A172 (cell line): ENCODE data around the gene UBE4B. TPM values are rescaled to one million over a fixed set of nuclear protein-coding genes. Genes with fewer than 3 reads are reported as not detected.
A peak's percentile ranks its signal among the peaks of the same experiment; 100 is the strongest.
"Not testable (repeated sequence)": the region's sequence is repeated elsewhere in the genome, so short reads cannot be mapped to it uniquely, and the experiment has no call there.

Experiments
- DNase-seq: peaks from one replicate; pipeline ENCODE4 v3.0.0-alpha.2; 2015; ENCODE audit warnings: low spot score
- total RNA-seq: library from RNA; depleted of rRNA; stranded (reverse); fragments of >200 nt; shearing (Covaris generic); gene quantifications from 2 replicates; pipeline ENCODE4 v1.2.3, GENCODE V29; 2014

Gene UBE4B
- total RNA-seq, 1 experiment from 2014 or later, result 23.5 TPM

DNA sequence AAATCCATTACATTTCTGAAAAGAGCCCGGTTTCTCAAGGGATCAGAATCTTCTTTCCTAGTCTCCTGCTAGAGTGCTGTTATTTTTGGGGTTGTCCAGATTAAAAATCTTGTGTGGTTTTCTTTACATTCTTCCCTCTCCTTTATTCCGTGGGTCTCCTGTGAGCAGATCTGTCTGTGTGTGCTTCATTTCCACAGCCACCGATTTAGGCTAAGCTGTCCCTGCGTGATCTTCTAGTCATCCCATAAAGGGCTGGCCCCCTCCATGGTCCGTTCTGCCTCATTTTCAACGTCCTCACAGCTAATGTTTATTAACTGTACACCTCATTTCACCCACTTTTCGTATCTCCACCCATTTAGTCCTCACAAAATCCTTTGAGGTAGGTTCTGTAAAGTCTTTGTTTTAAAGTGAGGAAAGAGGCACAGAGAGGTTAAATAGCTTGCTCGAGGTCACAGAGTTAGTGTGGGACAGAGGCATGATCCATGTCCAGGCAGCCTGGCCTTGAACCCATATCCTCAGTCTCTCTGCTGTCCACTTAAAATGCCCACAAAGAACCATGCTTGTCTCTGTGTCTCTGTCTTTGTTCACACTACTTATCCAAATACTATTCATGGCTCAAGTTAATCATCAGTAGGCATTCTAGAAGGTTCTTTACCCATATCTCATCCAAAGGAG lies 139.4 kb downstream of the UBE4B start:
- DNase-seq, result no peak

DNA sequence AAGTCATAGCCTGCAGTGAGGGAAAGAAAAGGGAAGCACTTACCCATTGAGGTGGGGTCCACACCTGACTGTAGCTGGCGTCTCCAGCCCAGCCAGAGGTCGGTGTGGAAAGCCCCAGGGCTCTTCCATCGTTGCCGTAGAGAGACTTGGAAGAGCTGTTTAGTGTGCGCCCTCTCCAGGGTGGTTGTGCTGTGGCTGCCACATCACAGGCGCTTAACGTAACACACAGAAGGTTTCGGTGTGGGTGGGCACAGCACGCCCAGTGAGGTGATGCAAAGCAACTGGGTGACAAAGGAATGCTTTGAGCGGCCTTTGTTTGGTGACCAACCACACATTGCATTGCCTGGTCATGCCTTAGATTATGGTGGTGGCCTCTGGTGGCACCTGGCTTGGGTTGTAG lies 140.8 kb downstream of the UBE4B start:
- no peak for DNase-seq

DNA sequence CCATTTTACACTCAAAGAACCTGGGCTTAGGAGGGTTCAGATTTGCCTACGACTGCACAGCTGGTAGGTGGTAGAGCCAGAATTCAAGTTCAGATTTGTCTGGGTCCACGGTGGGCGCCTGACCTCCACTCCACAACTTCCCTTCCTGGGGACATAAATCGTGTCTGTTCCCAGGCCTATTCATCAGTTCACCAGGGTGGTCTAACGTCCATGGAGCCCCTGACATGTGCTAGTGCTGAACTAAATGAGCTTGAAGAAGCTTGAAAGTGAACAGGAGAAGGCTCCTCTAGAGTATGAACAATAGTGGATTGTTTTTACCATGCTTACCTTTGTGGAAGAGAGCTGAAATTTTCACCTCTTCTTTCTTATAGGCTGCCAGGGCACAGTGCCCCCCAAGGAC lies 145.1 kb downstream of the UBE4B start:
- DNase-seq, result no peak

DNA sequence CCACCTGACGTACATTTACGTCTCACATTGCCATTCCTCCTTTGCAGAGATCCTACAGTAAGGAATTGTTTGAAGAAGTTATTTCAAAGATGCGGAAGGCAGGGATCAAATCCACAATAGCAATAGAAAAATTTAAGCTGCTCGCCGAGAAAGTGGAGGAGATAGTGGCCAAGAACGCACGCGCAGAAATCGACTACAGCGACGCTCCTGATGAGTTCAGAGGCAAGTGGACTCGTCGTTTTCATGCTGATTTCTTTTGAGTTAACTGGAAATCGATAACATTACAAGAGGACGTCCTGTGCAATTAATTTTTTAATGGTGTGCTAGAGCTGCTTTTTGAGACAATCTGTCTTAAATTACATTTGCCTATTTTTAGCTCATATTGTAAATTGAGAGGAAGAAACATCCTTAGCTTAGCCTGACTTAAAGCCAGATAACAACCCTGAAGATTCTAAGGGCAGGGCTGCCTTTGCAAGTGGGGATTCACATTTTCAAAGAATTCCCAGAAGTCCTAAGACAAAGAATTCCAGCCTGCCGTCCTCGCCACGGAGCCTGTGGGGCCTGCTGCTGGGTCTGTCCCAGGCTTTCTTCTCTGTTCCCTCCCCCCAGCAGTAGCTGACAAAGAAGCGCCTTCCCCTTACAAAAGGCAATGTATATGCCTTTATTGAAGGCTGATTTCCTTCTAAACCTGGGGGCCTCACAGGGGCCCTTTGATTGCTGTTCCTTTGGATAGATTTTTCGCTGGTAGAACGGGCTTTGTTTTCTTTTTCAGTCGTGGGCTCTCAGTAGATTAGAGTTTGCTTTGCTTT lies 146.0 kb downstream of the UBE4B start:
- no peak for DNase-seq

DNA sequence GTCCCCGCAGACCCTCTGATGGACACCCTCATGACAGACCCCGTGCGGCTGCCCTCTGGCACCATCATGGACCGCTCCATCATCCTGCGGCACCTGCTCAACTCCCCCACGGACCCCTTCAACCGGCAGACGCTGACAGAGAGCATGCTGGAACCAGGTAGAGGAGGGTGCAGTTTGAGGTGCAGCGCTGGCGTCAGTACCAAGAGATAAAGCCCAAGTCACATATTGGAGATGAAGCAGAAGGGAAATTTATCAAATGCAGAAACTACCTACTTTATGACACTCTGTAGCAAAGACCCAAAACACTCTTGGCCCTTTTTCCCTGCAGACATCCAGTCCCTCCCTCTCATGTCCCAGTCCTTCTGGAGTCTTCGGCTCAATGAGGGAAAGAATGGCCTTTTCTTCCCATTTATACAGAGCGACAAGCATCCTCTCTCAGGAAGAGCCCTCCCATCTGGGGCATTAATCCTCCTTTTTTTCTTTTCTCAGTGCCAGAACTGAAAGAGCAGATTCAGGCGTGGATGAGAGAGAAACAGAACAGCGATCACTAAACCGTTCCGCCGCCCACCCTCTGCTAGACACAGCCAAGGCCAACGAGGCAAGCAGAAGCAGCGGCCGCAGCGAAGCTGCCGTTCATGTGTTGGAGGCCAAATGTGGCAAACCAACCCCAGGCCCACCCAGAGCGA lies 146.8 kb downstream of the UBE4B start:
- no peak for DNase-seq

DNA sequence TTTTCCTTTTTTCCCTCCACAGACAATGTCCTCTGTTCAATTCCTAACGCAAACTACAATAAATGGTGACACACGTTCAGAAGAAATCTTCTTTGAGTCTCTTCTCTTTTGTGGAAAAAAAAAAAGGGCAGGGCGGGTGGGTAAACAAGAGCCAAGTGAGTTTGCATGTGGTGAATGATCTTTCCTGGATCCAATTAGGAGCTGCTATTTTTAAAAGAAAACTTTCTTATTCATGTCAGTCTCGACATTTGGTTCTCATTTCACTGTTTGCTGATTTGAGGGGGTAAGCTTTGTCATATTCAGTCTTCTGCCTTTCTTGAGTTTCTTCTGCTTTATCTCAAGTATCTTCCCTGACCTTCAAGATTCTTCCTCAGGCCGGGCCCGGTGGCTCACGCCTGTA lies 148.4 kb downstream of the UBE4B start:
- DNase-seq, result no peak

DNA sequence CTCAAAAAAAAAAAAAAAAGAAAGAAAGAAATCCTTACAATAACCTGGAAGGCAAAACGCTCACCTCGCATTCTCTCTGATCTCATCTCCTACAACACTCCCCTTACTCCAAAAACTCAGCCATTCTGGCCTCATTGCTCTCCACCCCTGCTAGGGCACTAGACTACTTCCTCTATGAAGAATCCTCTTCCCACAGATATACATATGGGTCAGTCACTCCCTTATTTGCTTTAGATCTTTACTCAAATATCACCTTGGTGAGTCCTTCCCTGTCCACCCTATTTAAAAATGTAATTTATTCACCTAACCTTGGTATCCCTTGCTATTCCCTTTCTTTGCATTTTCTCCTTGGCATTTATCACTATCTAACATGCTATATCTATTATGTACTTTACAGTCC lies 153.0 kb downstream of the UBE4B start:
- DNase-seq, result no peak

DNA sequence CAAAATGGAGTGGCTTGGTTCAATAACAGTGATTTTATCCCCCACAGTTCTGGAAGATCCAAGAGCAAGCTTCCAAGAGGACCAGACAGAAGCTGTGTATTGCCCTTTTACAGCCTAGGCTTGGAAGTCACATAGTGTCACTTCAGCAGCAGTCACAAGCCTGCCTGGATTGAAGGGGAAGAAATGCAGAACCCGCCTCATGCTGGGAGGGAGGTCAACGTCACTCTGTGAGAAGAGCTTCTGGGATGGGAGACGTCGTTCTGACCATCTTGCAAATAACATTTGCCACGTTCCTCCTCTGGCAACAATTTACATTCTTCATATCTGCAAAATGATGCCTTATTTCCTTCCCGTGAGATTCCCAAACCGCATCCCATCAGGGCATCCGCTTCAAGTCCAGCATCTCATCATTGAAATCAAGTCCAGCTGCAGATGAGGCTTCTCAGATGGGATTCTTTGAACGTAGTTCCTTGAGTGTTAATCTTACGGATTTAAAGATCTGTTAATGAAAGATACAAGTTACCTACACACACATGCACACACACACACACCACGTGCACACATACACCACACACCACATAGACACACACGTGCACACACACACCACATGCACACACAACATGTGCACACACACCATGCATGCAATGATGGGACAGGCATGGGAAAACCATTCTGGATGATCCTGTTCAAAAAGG lies 153.7 kb downstream of the UBE4B start:
- DNase-seq, result no peak

DNA sequence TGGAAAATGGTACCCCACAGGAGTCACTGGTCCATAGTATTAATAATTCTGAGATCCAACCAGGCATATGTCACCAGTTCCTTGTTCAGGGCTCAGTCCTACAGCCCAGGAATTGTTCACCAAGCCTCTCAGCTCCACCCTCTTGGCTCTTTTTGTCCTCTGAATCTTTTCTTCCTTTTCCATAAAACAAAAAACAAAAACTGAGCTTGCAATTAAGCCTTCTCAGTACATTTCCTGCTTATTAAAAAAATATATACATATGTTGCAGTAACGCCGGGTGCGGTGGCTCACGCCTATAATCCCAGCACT lies 154.2 kb downstream of the UBE4B start:
- DNase-seq, result no peak

DNA sequence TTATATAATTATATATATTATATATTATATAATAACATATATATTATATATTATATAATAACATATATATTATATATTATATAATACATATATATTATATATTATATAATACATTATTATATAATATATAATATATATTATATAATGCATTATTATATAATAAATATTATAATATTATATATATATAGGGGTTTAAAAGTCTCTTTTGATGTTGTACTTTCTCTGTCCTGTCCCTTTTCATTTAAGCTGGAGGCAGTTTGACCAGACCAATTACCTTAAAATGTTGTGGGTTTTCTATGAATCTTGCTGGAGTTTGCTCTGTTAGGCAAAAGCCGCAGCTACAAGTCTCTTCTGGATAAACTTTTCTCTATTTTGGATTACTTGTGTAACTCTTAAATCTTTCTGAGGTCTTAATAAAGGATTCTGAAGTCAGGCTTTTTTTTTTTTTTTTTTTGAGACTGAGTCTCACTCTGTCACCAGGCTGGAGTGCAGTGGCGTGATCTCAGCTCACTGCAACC lies 155.4 kb downstream of the UBE4B start:
- DNase-seq, result no peak

DNA sequence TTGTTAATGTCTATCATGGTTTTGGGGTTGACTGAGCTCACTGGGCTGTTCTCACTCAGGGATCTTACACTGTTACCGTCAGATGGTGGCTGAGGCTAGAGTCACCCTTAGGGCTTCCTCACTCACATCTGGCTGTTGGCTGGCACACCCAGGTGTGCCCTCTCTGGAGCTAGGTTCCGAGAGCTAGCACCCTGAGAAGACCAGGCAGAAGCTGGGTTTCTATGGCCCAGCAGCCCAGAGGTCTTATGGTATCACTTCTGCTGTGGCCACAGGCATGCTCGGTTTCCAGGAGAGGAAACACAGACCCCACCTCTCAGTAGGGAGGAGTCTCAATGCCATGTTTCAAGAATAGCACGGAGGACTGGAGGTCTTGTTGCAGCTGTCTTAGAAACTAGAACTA lies 156.9 kb downstream of the UBE4B start:
- DNase-seq, result no peak

DNA sequence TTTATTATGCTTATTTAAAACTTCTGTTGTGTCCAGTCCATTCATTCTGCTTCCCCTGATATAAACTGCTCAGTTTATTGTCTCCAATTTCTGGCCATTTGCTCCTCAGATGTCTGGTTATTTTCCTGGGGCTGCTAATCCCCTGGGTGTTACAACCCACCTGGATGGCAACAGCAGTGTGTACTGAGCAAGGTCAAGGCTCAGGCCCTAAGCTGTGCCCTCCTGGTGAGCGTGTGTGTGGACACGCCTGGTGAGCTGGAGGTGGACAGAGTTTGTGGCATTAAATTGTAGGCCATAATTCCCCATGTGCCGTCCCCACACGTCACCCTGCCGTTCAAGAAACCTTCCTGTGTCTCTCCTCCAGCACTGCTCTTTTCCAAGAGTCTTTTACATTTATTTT lies 159.5 kb downstream of the UBE4B start:
- DNase-seq, result no peak

DNA sequence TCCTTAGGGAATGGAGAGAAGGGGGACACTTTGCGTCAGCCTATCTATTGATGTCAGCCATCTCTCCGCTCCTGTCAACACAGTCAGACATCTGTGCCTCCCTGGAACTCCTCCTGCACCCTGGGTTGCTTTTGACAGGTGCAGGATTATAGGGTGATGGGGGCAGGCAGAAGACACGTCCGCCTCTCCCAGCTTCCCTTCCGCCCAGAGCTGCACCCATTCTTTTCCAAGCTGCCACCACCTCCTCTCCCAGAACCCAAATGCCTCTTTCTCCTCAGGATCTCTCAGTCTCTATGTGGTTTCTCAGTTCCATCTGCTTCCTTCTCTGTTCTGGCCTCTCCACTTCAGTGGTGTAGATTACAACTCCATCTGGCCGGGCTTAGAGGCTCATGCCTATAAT lies 160.5 kb downstream of the UBE4B start:
- no peak for DNase-seq

DNA sequence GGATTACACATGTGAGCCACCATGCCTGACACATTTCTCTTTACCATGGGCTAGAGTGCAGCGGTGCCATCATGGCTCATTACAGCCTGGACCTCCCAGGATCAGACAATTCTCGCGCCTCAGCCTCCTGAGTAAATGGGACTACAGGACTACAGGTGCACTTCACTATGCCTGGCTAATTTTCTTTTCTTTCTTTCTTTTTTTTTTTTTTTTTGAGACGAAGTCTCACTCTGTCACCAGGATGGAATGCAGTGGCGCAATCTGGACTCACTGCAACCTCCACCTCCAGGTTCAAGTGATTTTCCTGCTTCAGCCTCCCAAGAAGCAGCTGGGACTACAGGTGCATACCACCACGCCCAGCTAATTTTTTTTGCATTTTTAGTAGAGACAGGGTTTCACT lies 162.8 kb downstream of the UBE4B start:
- DNase-seq, result peak; percentile 18

DNA sequence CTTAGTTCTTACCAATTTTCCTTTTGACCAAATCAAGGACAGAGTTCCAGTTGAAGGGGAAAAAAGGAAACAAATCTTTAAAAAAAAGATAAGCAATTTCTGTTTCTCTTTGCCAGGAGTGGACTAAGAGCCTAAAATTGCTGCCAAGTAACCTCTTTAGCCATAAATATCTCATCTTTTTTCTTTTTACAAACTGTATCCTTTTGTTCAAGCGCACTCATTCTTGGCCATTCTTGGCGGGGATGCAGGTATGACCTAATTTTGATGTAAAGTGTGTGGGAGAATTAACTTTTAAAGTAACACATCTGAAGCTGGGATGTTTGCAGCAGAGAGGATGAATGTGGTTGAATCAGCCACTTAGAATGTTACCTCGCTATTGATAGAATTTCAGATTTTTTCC lies 164.2 kb downstream of the UBE4B start:
- peak; percentile 19 for DNase-seq

DNA sequence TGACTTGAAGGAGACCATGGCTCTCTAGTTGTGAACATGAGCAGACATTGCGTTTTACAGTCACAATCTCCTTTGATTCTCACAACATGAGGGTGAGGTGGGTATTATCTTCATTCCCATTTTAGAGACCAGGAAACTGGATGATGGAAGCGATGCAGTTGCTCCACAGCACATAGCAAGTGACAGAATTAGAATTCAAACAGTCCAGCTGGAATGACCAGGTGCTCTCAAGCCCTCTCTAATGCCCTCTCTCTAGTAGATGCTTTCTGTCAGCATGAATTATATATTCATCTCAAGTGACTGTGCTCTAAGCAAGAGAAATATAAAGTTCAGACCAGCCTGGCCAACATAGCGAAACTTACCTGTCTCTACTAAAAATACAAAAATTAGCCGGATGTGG lies 167.9 kb downstream of the UBE4B start:
- DNase-seq, result no peak

DNA sequence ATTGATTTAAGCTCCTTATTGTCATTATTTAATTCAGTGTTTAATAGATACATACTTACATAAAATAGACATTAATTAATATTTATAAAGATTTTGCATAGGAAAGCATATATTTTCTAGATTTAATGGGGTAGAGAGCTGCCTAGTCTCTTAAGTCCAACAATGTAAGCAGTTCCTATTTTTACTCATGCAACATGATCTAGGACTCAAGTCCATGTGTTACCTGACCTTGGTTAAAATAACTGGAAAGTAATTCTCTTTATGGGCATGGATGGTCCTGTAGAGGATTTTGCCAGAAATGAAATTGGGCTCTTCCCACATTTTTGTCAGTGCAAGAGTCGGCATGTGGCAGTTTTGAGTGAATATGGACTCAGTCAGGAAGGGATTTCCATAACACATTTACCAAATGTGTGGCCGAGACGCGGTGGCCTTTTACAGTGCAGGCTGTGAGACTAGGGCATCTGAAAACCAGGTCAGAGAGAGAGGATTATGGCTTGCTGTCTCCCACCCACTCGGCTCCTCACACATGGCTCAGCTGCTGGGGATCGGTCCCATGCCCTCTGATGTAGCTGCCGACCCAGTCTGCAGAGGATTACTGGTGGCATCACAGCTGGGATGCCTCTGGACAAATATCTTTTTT lies 171.4 kb downstream of the UBE4B start:
- no peak for DNase-seq

DNA sequence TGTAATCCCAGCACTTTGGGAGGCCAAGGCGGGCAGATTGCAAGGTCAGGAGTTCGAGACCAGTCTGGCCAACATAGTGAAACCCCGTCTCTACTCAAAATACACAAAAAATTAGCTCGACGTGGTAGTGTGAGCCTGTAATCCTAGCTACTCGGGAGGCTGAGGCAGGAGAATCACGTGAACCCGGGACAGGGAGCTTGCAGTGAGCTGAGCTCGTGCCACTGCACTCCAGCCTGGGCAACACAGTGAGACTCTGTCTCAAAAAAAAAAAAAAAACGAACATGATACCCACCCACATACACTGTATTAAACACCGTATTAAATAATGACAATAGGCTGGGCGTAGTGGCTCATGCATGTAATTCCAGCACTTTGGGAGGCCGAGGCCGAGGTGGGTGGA lies 172.4 kb downstream of the UBE4B start:
- DNase-seq, result not testable (repeated sequence)

DNA sequence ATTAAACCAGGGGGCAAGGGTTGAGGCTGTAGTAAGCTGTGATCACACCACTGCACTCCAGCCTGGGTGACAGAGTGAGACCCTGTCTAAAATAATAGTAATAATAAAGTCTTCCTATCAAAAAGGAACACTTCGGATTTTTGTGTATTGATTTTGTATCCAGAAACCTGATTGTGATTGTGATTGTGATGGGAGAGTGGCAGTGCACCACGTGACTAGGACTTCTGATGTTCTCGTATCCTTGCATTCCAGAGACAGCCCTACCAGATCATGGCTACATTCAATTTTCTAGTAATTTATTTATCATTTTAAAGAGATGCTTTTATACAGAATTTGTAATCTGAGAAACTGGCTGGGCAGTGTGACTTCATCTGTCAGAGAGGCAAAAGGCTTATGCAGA lies 175.1 kb downstream of the UBE4B start:
- no peak for DNase-seq

DNA sequence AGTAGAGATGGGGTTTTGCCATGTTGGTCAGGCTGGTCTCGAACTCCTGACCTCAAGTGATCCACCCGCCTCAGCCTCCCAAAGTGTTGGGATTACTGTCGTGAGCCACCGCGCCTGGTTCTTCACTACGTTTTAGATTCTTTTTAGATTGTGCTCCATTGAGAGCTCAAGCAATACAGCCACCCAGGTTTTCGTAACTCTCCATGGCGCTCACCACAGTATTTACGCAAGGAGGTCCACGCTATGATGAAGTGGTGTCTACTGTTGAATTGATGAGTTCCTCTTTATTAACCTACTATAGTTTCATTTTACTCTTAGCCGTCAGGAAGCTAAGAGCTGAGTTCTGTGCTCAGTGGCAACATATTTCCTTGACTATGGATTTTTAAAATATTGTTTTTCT lies 175.8 kb downstream of the UBE4B start:
- DNase-seq, result no peak

DNA sequence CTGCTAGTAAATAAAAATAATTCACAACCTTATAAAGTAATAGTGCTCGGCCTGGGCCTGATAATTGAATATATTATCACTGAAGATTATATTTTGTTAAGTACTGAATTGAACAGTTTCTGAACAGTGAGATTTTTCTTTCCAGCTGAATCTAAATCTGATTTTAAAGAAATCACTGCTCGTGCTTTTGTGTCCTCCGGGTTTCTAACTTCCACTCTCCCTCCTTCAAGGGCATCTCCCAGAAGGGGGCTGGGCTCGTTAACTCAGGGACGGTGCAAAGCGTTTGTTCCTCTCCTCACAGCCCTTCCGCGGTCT lies 176.8 kb downstream of the UBE4B start:
- DNase-seq, result no peak
